IMR-90 (cell line): ENCODE measurements around the gene RAB1B.

Experiments
- BHLHE40 ChIP-seq: fragments of 150-350 bp; IDR thresholded peaks from 2 replicates; pipeline ENCODE4 v1.6.1; 2016; ENCODE audit warnings: mild to moderate bottlenecking, low read depth, low read length
- CEBPB ChIP-seq: IDR thresholded peaks from 2 replicates; pipeline ENCODE4 v1.6.1; 2012; ENCODE audit warnings: low read depth, low read length, improper control_type of control experiment
- POLR2A ChIP-seq: IDR thresholded peaks from 2 replicates; pipeline ENCODE4 v1.6.1; 2012; ENCODE audit warnings: mild to moderate bottlenecking, low read depth, low read length
- RAD21 ChIP-seq: IDR thresholded peaks from 2 replicates; pipeline ENCODE4 v1.6.1; 2012; ENCODE audit warnings: low read length, improper control_type of control experiment
- RCOR1 ChIP-seq: IDR thresholded peaks from 2 replicates; pipeline ENCODE4 v1.6.1; 2012; ENCODE audit warnings: mild to moderate bottlenecking, low read length, improper control_type of control experiment; ENCODE audit not compliant: insufficient replicate concordance

DNA sequence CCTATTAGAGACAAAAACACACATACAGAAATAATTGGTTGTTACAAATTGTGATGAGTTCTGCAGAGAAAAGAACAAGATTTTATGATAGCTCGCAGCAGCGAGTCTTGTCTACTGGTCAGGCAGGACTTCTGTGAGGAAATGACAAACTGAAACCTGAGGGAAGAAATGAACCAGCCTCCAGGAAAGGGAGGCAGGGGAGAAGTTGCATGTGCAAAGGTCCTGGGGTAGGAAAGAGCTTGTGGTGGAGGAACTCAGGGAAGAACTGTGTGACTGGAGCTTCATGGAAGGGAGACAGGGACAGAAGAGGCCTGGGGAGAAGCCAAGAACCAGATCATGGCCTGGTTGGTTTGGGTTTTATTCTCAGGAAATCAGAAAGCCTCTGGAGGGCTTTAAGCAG is 9.2 kb upstream of the RAB1B start:
- TF ChIP-seq RAD21 (no peak), POLR2A (no peak), CEBPB (no peak), BHLHE40 (no peak), RCOR1 (no peak)
